Measurements from ENCODE around the gene RENBP. TPM values are rescaled to one million over a fixed set of nuclear protein-coding genes. Genes with fewer than 3 reads are reported as not detected.

The RENBP gene
- total and polyA plus RNA-seq, 2 of the 13 experiments (the other 11 are each of a cell fraction or from before 2014, with no cell fraction given): 1.4 to 2.6 TPM

GRCh38 chrX:153972368-153973126, 28.1 kb upstream of the RENBP start, which contains the start of gene TMEM187 (continued):
- no peak for TF ChIP-seq XRCC5 (optimal IDR thresholded peaks at IDR 0.05; ENCODE audit: low read length)
- TF ChIP-seq JARID2 (CRISPR knock-in tag; IDR thresholded peaks at IDR 0.05; ENCODE audit: insufficient replicate concordance): no peak
- no peak for TF ChIP-seq TBP (CRISPR knock-in tag; IDR thresholded peaks at IDR 0.05)
- no peak for TF ChIP-seq ZNF513 (CRISPR knock-in tag; conservative IDR thresholded peaks at IDR 0.05)
- TF ChIP-seq PLSCR1 (CRISPR knock-in tag; IDR thresholded peaks at IDR 0.05; ENCODE audit: borderline replicate concordance): no peak
- TF ChIP-seq TBX2 (CRISPR knock-in tag; IDR thresholded peaks at IDR 0.05; ENCODE audit: borderline replicate concordance): no peak
- TF ChIP-seq YY1 (IDR thresholded peaks at IDR 0.05; ENCODE audit: insufficient read depth, insufficient replicate concordance, low read depth, low read length): peak; percentile 11
- no peak for TF ChIP-seq REPIN1 (CRISPR knock-in tag; IDR thresholded peaks at IDR 0.05; ENCODE audit: borderline replicate concordance, low read depth)
- no peak for TF ChIP-seq TEAD2 (CRISPR knock-in tag; IDR thresholded peaks at IDR 0.05)
- TF ChIP-seq POLR2A (IDR thresholded peaks at IDR 0.05; ENCODE audit: insufficient read depth in 1 of 2, low read depth in 2 of 2, low read length in 2 of 2): peak in 1 of 2 experiments; percentile 48; a peak in 1 of 4 replicates
- no peak for TF ChIP-seq FOSL2 (CRISPR knock-in tag; IDR thresholded peaks at IDR 0.05)
- TF ChIP-seq ZNF224 (CRISPR knock-in tag; IDR thresholded peaks at IDR 0.05): no peak
- no peak for TF ChIP-seq ZNF101 (CRISPR knock-in tag; IDR thresholded peaks at IDR 0.05; ENCODE audit: borderline replicate concordance, low read depth)
- TF ChIP-seq MTF1 (CRISPR knock-in tag; IDR thresholded peaks at IDR 0.05): no peak
- no peak for TF ChIP-seq ZNF441 (CRISPR knock-in tag; IDR thresholded peaks at IDR 0.05; ENCODE audit: borderline replicate concordance)
- TF ChIP-seq ZC3H4 (CRISPR knock-in tag; IDR thresholded peaks at IDR 0.05; ENCODE audit: borderline replicate concordance): no peak
- no peak for TF ChIP-seq ZNF577 (CRISPR knock-in tag; IDR thresholded peaks at IDR 0.05; ENCODE audit: borderline replicate concordance, low read depth)
- no peak for TF ChIP-seq ISX (CRISPR knock-in tag; conservative IDR thresholded peaks at IDR 0.05)
- TF ChIP-seq PATZ1 (CRISPR knock-in tag; IDR thresholded peaks at IDR 0.05): 0 out of 2 replicates have a peak, but pooled peaks have one; percentile 23
- TF ChIP-seq POLR2AphosphoS2 (IDR thresholded peaks at IDR 0.05; ENCODE audit: low read depth, low read length): no peak
- peak; percentile 7; the same call in 1 of the 2 replicates for TF ChIP-seq UBTF (CRISPR knock-in tag; IDR thresholded peaks at IDR 0.05)
- no peak for TF ChIP-seq TMF1 (CRISPR knock-in tag; IDR thresholded peaks at IDR 0.05; ENCODE audit: low read depth)
- TF ChIP-seq CREB1 (IDR thresholded peaks at IDR 0.05): peak; percentile 80; the same call in 1 of the 2 replicates
- no peak for TF ChIP-seq CREB1 (CRISPR knock-in tag; IDR thresholded peaks at IDR 0.05)
- 0 out of 2 replicates have a peak, but pooled peaks have one; percentile 0 for TF ChIP-seq ZNF766 (CRISPR knock-in tag; IDR thresholded peaks at IDR 0.05; ENCODE audit: borderline replicate concordance)

Data from HepG2 (cell line).